Endodermal cell (in vitro differentiated cells): Measurements from ENCODE around the gene SCARF2. TPM values are rescaled to one million over a fixed set of nuclear protein-coding genes. Genes with fewer than 3 reads are reported as not detected.

Experiments
- DNase-seq: peaks from one replicate; pipeline ENCODE4 v3.0.0-alpha.2; 2017
- H3K27ac ChIP-seq: 2 replicates; pipeline ENCODE4 v1.5.1; 2013; ENCODE audit warnings: mild to moderate bottlenecking, low read depth, low read length, moderate library complexity
- H3K27me3 ChIP-seq: 2 replicates; pipeline ENCODE4 v1.6.1; 2013; ENCODE audit warnings: mild to moderate bottlenecking, low read length, moderate library complexity; ENCODE audit not compliant: insufficient read depth, control insufficient read depth, poor library complexity, severe bottlenecking
- H3K36me3 ChIP-seq: 2 replicates; pipeline ENCODE4 v1.7.0; 2013; ENCODE audit warnings: mild to moderate bottlenecking, low read length, moderate library complexity; ENCODE audit not compliant: control insufficient read depth, insufficient read depth
- H3K4me1 ChIP-seq: one replicate; pipeline ENCODE4 v1.7.0; 2013; ENCODE audit warnings: low read length; ENCODE audit not compliant: control insufficient read depth, insufficient read depth
- H3K4me3 ChIP-seq: 2 replicates; pipeline ENCODE4 v1.5.1; 2013; ENCODE audit warnings: mild to moderate bottlenecking, low read length, moderate library complexity
- H3K9ac ChIP-seq: 2 replicates; pipeline ENCODE4 v1.6.1; 2013; ENCODE audit warnings: mild to moderate bottlenecking, low read length, moderate library complexity; ENCODE audit not compliant: poor library complexity, severe bottlenecking; ENCODE audit errors: extremely low read depth
- H3K9me3 ChIP-seq: 2 replicates; pipeline ENCODE4 v1.6.1; 2013; ENCODE audit warnings: mild to moderate bottlenecking, low read length, moderate library complexity; ENCODE audit not compliant: control insufficient read depth
- H3K27ac Mint-ChIP-seq: 2 replicates; pipeline ENCODE4 v1.8.0; 2020; ENCODE audit warnings: mixed read lengths
- H3K27me3 Mint-ChIP-seq: 2 replicates; pipeline ENCODE4 v1.8.0; 2021; ENCODE audit warnings: mild to moderate bottlenecking, mixed read lengths; ENCODE audit not compliant: insufficient read depth
- H3K36me3 Mint-ChIP-seq: 2 replicates; pipeline ENCODE4 v1.8.0; 2020; ENCODE audit warnings: low read depth, mixed read lengths
- H3K4me1 Mint-ChIP-seq: 2 replicates; pipeline ENCODE4 v1.8.0; 2020; ENCODE audit warnings: mixed read lengths
- H3K4me3 Mint-ChIP-seq: 2 replicates; pipeline ENCODE4 v1.8.0; 2020; ENCODE audit warnings: mild to moderate bottlenecking, moderate library complexity, mixed read lengths
- H3K9me3 Mint-ChIP-seq: 2 replicates; pipeline ENCODE4 v1.8.0; 2020; ENCODE audit warnings: mild to moderate bottlenecking, mixed read lengths
- WGBS, 2 experiments: methylation state at CpG; one replicate each; pipeline versions ENCODE4 v1.1.5 to v1.1.7; 2013; ENCODE audit warnings: missing lambda C conversion rate in 2 of 2, mixed read lengths in 1 of 2; ENCODE audit not compliant: insufficient coverage in 1 of 2, insufficient read length in 1 of 2; 5-methylcytosine and 5-hydroxymethylcytosine counted together
- total RNA-seq, 2 donors: library from RNA; stranded (reverse); fragmentation: NEBNext Ultra II Directional in 1 of 2; extraction: Animal tissue kit (Norgen Biotek cat#: 25700) in 1 of 2; gene quantifications; 2 replicates in 1 of 2; 3 replicates in 1 of 2; pipeline ENCODE4 v1.2.1, GENCODE V29; 2021
- TF ChIP-seq, protein P1 (sequence below): fragments of 200-600 bp; sonication (generic); conservative IDR thresholded peaks from 2 replicates; pipeline ENCODE4 v1.5.0; 2021; ENCODE audit warnings: antibody characterized with exemption, mild to moderate bottlenecking

SCARF2 gene
- total RNA-seq, 2 donors from 2014 or later: 19.8 to 20.3 TPM

- Mint-ChIP-seq H3K27ac (no peak overlapping the region), H3K4me1 (peaks cover 12% of the 10 kb centered on the region), H3K27me3 (no peaks in the 10 kb centered on the region), H3K4me3 (no peak overlapping the region), H3K36me3 (peaks cover 49% of the 10 kb centered on the region), H3K9me3 (no peaks in the 10 kb centered on the region)
- Histone ChIP-seq H3K9ac (no peak overlapping the region), H3K27me3 (no peaks in the 10 kb centered on the region), H3K36me3 (peaks cover 50% of the 10 kb centered on the region), H3K9me3 (no peaks in the 10 kb centered on the region), H3K4me3 (no peak overlapping the region), H3K27ac (no peak overlapping the region), H3K4me1 (no peaks in the 10 kb centered on the region)
- TF ChIP-seq, protein P1, sequence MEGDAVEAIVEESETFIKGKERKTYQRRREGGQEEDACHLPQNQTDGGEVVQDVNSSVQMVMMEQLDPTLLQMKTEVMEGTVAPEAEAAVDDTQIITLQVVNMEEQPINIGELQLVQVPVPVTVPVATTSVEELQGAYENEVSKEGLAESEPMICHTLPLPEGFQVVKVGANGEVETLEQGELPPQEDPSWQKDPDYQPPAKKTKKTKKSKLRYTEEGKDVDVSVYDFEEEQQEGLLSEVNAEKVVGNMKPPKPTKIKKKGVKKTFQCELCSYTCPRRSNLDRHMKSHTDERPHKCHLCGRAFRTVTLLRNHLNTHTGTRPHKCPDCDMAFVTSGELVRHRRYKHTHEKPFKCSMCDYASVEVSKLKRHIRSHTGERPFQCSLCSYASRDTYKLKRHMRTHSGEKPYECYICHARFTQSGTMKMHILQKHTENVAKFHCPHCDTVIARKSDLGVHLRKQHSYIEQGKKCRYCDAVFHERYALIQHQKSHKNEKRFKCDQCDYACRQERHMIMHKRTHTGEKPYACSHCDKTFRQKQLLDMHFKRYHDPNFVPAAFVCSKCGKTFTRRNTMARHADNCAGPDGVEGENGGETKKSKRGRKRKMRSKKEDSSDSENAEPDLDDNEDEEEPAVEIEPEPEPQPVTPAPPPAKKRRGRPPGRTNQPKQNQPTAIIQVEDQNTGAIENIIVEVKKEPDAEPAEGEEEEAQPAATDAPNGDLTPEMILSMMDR: no peak
- WGBS, 2 experiments: 94% methylated on average over 8 to 9 of the region's 9 CpGs
- peak; percentile 12 for DNase-seq
These were observed 34.5 kb downstream of the SCARF2 start for GRCh38 chr22:20402960-20403778.

- TF ChIP-seq, protein P1: no peak
- H3K36me3 ChIP-seq: peaks cover 40% of the 10 kb centered on the region
- peak; percentile 7 for DNase-seq
- peaks cover 16% of the 10 kb centered on the region for H3K4me1 Mint-ChIP-seq
- no peak overlapping the region for H3K4me3 Mint-ChIP-seq
- H3K4me1 ChIP-seq: no peaks in the 10 kb centered on the region
- WGBS, 2 experiments: 94 to 96% methylated on average over 12 to 13 of the region's 13 CpGs
- no peaks in the 10 kb centered on the region for H3K9me3 Mint-ChIP-seq
- peaks cover 49% of the 10 kb centered on the region for H3K36me3 Mint-ChIP-seq
- no peak overlapping the region for H3K4me3 ChIP-seq
- H3K27me3 Mint-ChIP-seq: no peaks in the 10 kb centered on the region
- H3K9me3 ChIP-seq: no peaks in the 10 kb centered on the region
- H3K27ac ChIP-seq: no peak overlapping the region
- no peak overlapping the region for H3K9ac ChIP-seq
- no peak overlapping the region for H3K27ac Mint-ChIP-seq
- H3K27me3 ChIP-seq: no peaks in the 10 kb centered on the region
These were observed 36.1 kb downstream of the SCARF2 start for GRCh38 chr22:20401376-20402014.

GRCh38 chr22:20400606-20401375 lies 36.8 kb downstream of the SCARF2 start:
- 95 to 99% methylated on average over 12 to 15 of the region's 15 CpGs for WGBS, 2 experiments
- DNase-seq: peak; percentile 20
- Histone ChIP-seq H3K9ac (no peak overlapping the region), H3K36me3 (peaks cover 36% of the 10 kb centered on the region), H3K9me3 (no peaks in the 10 kb centered on the region), H3K4me1 (peaks cover under 1% of the 10 kb centered on the region), H3K27me3 (no peaks in the 10 kb centered on the region), H3K4me3 (no peak overlapping the region), H3K27ac (no peak overlapping the region)
- Mint-ChIP-seq H3K27me3 (no peaks in the 10 kb centered on the region), H3K36me3 (peaks cover 45% of the 10 kb centered on the region), H3K4me3 (no peak overlapping the region), H3K27ac (peak overlapping the region; percentile 26), H3K9me3 (no peaks in the 10 kb centered on the region), H3K4me1 (peaks cover 23% of the 10 kb centered on the region)
- TF ChIP-seq, protein P1: no peak
